Bronchus fibroblast of lung (primary cell): ENCODE data around the gene UBQLNL. TPM values are rescaled to one million over a fixed set of nuclear protein-coding genes. Genes with fewer than 3 reads are reported as not detected.

Source experiments
- total RNA-seq: library from RNA; depleted of rRNA; stranded (reverse); fragments of >200 nt; gene quantifications from 2 replicates; pipeline ENCODE4 v1.2.3, GENCODE V29; 2015

UBQLNL gene
- under 0.01 and 0.17 TPM in 2 replicates for total RNA-seq

GRCh38 chr11:5516599-5516998 lies at the start of gene UBQLNL:
Gene UBQLNL (minus strand): TSS chr11:5516699. CDS start chr11:5516441, 258 bp downstream.

DNA sequence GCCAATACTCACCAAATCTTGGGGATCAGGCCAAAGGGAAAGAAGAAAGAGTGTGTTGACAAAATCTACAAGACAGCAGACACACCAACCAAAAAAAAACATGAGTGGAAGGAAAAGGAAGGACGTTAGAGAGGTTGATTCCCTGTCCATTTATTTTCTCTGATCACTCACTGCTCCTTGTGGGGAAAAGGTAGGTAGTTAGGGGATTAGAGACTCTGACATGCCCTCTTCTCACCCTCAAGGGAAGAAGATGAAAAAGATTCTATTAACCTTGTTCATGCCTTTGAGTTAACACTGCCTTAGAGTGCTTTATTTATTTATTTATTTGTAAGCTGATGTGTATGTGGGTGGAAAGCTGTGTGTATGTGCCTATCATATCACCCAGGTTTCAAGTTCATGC lies 31.9 kb upstream of the UBQLNL start, which contains the start of gene OR52H1:
Gene OR52H1 (minus strand): TSS at position 101 of the 400 bp plus-strand sequence. CDS start 3,035 bp downstream, outside the sequence.

GRCh38 chr11:5509803-5510202 lies 6.7 kb downstream of the UBQLNL start, which contains the start of gene UBQLN3:
Gene UBQLN3 (minus strand): TSS chr11:5509957. CDS start chr11:5509558, 399 bp downstream.

GRCh38 chr11:5488385-5488784 lies 28.1 kb downstream of the UBQLNL start, which contains the start of gene OR52D1:
Gene OR52D1 (plus strand): TSS chr11:5488685. CDS start chr11:5488707, 22 bp downstream.

Other genes with a start within 250 kb of the UBQLNL start
- 0.89 TPM in 1 of 2 replicates, not detected in the other for gene HBE1, start 246.8 kb downstream of the UBQLNL start, total RNA-seq
- not detected in 2 replicates for gene OR51B4, start 214.8 kb downstream of the UBQLNL start, total RNA-seq
- gene OR51B2, start 192.4 kb downstream of the UBQLNL start, total RNA-seq, result not detected in 2 replicates
- gene OR51B5, start 173.2 kb downstream of the UBQLNL start, total RNA-seq, result not detected in 2 replicates
- not detected in 2 replicates for gene OR51B6, start 165.2 kb downstream of the UBQLNL start, total RNA-seq
- gene OR51M1, start 132.9 kb downstream of the UBQLNL start, total RNA-seq, result not detected in 2 replicates
- not detected in 2 replicates for gene OR51Q1, start 94.6 kb downstream of the UBQLNL start, total RNA-seq
- gene OR51I1, start 75.2 kb downstream of the UBQLNL start, total RNA-seq, result not detected in 2 replicates
- gene OR51I2, start 67.4 kb downstream of the UBQLNL start, total RNA-seq, result not detected in 2 replicates
- gene OR52D1, start 28.0 kb downstream of the UBQLNL start, total RNA-seq, result not detected in 2 replicates
- not detected in 2 replicates for gene UBQLN3, start 6.7 kb downstream of the UBQLNL start, total RNA-seq
- gene OR52H1, start 31.8 kb upstream of the UBQLNL start, total RNA-seq, result not detected in 2 replicates
- gene OR52B6, start 64.2 kb upstream of the UBQLNL start, total RNA-seq, result not detected in 2 replicates
- gene TRIM6, start 79.9 kb upstream of the UBQLNL start, total RNA-seq, result 3.7 TPM in 2 replicates
- 2.4 TPM in 2 replicates for gene TRIM34, start 108.3 kb upstream of the UBQLNL start, total RNA-seq
- 14.1 and 15.6 TPM in 2 replicates for gene TRIM5, start 168.4 kb upstream of the UBQLNL start, total RNA-seq
- 5.8 and 7.6 TPM in 2 replicates for gene TRIM22, start 173.1 kb upstream of the UBQLNL start, total RNA-seq
- gene OR56B1, start 219.7 kb upstream of the UBQLNL start, total RNA-seq, result not detected in 2 replicates
- not detected in 2 replicates for gene OR52N4, start 237.5 kb upstream of the UBQLNL start, total RNA-seq